K562 (cell line): Measurements from ENCODE around the gene EIF1. TPM values are rescaled to one million over a fixed set of nuclear protein-coding genes. Genes with fewer than 3 reads are reported as not detected.

Experiments used
- CEBPB ChIP-seq: fragments of 450-650 bp; IDR thresholded peaks from 2 replicates; pipeline ENCODE4 v1.6.1; 2016; ENCODE audit warnings: missing genetic modification characterization, missing compliant biosample characterization
- EWSR1 ChIP-seq: fragments of 450-650 bp; IDR thresholded peaks from 2 replicates; pipeline ENCODE4 v1.6.1; 2018; ENCODE audit warnings: borderline replicate concordance, mild to moderate bottlenecking, low read depth, moderate library complexity; ENCODE audit not compliant: partially characterized antibody
- FOS ChIP-seq: IDR thresholded peaks from 3 replicates; pipeline ENCODE4 v1.6.1; 2011; ENCODE audit not compliant: insufficient read length; ENCODE audit errors: extremely low read depth
- HNRNPK ChIP-seq: fragments of 200-400 bp; formaldehyde crosslinking; IDR thresholded peaks from one replicate; pipeline ENCODE4 v1.6.1; 2018; ENCODE audit warnings: mild to moderate bottlenecking, low read depth, low read length; ENCODE audit not compliant: poor library complexity, severe bottlenecking
- KLF6 ChIP-seq: fragments of 250-450 bp; sonication (Bioruptor Pico); IDR thresholded peaks from 2 replicates; pipeline ENCODE4 v1.4.0; 2020; ENCODE audit warnings: mild to moderate bottlenecking, moderate library complexity, borderline replicate concordance
- MCM5 ChIP-seq: fragments of 450-650 bp; IDR thresholded peaks from 2 replicates; pipeline ENCODE4 v1.6.1; 2016; ENCODE audit warnings: low read depth
- RAD21 ChIP-seq, 2 experiments: fragments of 250-450 bp in 1 of 2; fragments of 450-650 bp in 1 of 2; sonication (Bioruptor Pico) in 1 of 2; formaldehyde crosslinking in 1 of 2; IDR thresholded peaks in 1 of 2; conservative IDR thresholded peaks in 1 of 2; 2 replicates each; pipeline versions ENCODE4 v1.4.0 to v1.8.0; 2020 to 2022; ENCODE audit warnings: mild to moderate bottlenecking in 2 of 2, moderate library complexity in 1 of 2
- RAD51 ChIP-seq: fragments of 450-650 bp; IDR thresholded peaks from 2 replicates; pipeline ENCODE4 v1.7.1; 2016; ENCODE audit warnings: low read depth, mild to moderate bottlenecking, borderline replicate concordance
- RB1 ChIP-seq: fragments of 450-650 bp; IDR thresholded peaks from 2 replicates; pipeline ENCODE4 v1.6.1; 2017; ENCODE audit warnings: low read depth, mild to moderate bottlenecking
- RBM22 ChIP-seq: fragments of 200-400 bp; formaldehyde crosslinking; IDR thresholded peaks from 2 replicates; pipeline ENCODE4 v1.6.1; 2018; ENCODE audit warnings: low read length, low read depth; ENCODE audit not compliant: poor library complexity, severe bottlenecking
- ZNF165 ChIP-seq: fragments of 250-450 bp; sonication (Bioruptor Pico); IDR thresholded peaks from 2 replicates; pipeline ENCODE4 v1.4.0; 2020; ENCODE audit warnings: borderline replicate concordance
- ZNF75A ChIP-seq: fragments of 450-650 bp; formaldehyde crosslinking; IDR thresholded peaks from 2 replicates; pipeline ENCODE4 v1.4.0; 2020; ENCODE audit warnings: mild to moderate bottlenecking
- polyA plus RNA-seq, 8 experiments: library from polyadenylated mRNA; depleted of rRNA in 4 of 8; stranded (reverse) in 5 of 8; unstranded in 3 of 8; fragments of >200 nt; fragmentation: Nextera tagmentation in 2 of 8; fragmentation: Illumina TruSeq in 1 of 8; extraction: Ambion mirVana in 2 of 8; extraction: Trizol in 1 of 8; gene quantifications; 2 replicates each; pipeline versions ENCODE4 v1.2.1 to v1.2.3, GENCODE V29; 2011 to 2014; ENCODE audit warnings: inconsistent platforms in 1 of 8, missing spikeins in 1 of 8
- total RNA-seq, 7 experiments: library from RNA; depleted of rRNA in 6 of 7; stranded (reverse); fragments of >200 nt in 6 of 7; fragmentation: Illumina TruSeq in 2 of 7; extraction: Trizol in 2 of 7; gene quantifications; 2 replicates each; pipeline versions ENCODE4 v1.2.1 to v1.2.3, GENCODE V29; 2011 to 2021; ENCODE audit warnings: low replicate concordance in 1 of 7
- TF ChIP-seq, protein P1 (sequence below): sonication (generic); formaldehyde crosslinking; IDR thresholded peaks from 2 replicates; pipeline ENCODE4 v1.8.1; 2023; ENCODE audit warnings: mild to moderate bottlenecking, missing genetic modification reagents
- TF ChIP-seq, protein P2 (sequence below): sonication (generic); formaldehyde crosslinking; IDR thresholded peaks from 2 replicates; pipeline ENCODE4 v1.5.0; 2020; ENCODE audit warnings: missing genetic modification reagents
- TF ChIP-seq, protein P3 (sequence below), 2 experiments: fragments of 200-800 bp in 1 of 2; sonication (Bioruptor generic) in 1 of 2; sonication (generic) in 1 of 2; formaldehyde crosslinking in 1 of 2; IDR thresholded peaks in 1 of 2; conservative IDR thresholded peaks in 1 of 2; 2 replicates each; pipeline versions ENCODE4 v1.5.0 to v1.6.1; 2016 to 2020; ENCODE audit warnings: missing compliant biosample characterization in 1 of 2, missing genetic modification characterization in 1 of 2, missing genetic modification reagents in 1 of 2
- TF ChIP-seq, protein P4 (sequence below): sonication (generic); formaldehyde crosslinking; IDR thresholded peaks from 2 replicates; pipeline ENCODE4 v1.8.0; 2022; ENCODE audit warnings: mild to moderate bottlenecking, missing genetic modification reagents, borderline replicate concordance
- TF ChIP-seq, protein P5 (sequence below): IDR thresholded peaks from 2 replicates; pipeline ENCODE4 v1.6.1; 2012; ENCODE audit warnings: low read depth, low read length, improper control_type of control experiment, borderline replicate concordance

EIF1 gene
- total and polyA plus RNA-seq, 9 of the 15 experiments (the other 6 are each of a cell fraction or from before 2014, with no cell fraction given) = 67.0 to 1,204 (median 320) TPM

DNA sequence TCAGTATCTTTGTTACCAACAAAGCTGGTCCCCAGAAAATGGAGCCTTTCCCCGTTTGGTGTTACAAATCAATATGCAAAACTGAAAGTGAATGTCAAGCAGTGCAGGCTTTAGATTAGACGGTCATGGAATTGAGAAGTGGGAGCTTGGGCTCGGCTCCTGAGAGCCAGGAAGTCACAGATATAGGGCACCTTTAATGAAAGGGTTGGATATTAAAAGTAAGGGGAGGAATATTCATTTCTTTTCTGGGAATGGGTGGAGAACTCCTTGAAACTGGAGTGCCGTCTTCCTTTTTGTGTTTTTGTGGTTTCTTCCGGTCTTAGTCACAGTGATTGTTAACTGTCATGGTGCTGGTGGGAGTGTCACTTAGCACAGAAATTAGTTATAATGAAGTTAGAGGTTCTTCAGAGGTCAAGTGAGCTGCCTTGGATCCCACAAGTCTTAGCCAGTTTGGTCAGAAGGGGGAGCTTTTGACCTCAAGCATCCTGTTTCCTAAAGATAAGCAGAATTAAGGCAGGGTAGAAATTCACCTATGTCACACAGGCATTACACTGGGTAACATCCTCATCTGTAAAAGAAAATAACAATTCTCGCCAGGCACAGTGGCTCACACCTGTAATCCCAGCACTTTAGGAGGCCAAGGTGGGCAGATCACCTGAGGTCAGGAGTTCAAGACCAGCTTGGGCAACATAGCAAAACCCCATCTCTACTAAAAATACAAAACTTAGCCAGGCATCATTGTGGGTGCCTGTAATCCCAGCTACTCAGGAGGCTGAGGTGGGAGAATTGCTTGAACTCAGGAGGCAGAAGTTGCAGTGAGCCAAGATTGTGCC is 9.6 kb upstream of the EIF1 start (continued):
- TF ChIP-seq, protein P1, sequence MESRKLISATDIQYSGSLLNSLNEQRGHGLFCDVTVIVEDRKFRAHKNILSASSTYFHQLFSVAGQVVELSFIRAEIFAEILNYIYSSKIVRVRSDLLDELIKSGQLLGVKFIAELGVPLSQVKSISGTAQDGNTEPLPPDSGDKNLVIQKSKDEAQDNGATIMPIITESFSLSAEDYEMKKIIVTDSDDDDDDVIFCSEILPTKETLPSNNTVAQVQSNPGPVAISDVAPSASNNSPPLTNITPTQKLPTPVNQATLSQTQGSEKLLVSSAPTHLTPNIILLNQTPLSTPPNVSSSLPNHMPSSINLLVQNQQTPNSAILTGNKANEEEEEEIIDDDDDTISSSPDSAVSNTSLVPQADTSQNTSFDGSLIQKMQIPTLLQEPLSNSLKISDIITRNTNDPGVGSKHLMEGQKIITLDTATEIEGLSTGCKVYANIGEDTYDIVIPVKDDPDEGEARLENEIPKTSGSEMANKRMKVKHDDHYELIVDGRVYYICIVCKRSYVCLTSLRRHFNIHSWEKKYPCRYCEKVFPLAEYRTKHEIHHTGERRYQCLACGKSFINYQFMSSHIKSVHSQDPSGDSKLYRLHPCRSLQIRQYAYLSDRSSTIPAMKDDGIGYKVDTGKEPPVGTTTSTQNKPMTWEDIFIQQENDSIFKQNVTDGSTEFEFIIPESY = no peak
- TF ChIP-seq FOS = no peak
- TF ChIP-seq HNRNPK = no peak
- TF ChIP-seq, protein P2, sequence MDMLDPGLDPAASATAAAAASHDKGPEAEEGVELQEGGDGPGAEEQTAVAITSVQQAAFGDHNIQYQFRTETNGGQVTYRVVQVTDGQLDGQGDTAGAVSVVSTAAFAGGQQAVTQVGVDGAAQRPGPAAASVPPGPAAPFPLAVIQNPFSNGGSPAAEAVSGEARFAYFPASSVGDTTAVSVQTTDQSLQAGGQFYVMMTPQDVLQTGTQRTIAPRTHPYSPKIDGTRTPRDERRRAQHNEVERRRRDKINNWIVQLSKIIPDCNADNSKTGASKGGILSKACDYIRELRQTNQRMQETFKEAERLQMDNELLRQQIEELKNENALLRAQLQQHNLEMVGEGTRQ (CRISPR knock-in tag) = no peak
- no peak for TF ChIP-seq ZNF165 (CRISPR knock-in tag)
- TF ChIP-seq RAD21 (CRISPR knock-in tag; conservative IDR thresholded peaks at IDR 0.05 in 1 of 2, IDR thresholded peaks at IDR 0.05 in 1 of 2) = peak; percentile 45 to 67; a peak in 3 of 4 replicates
- TF ChIP-seq, protein P3, sequence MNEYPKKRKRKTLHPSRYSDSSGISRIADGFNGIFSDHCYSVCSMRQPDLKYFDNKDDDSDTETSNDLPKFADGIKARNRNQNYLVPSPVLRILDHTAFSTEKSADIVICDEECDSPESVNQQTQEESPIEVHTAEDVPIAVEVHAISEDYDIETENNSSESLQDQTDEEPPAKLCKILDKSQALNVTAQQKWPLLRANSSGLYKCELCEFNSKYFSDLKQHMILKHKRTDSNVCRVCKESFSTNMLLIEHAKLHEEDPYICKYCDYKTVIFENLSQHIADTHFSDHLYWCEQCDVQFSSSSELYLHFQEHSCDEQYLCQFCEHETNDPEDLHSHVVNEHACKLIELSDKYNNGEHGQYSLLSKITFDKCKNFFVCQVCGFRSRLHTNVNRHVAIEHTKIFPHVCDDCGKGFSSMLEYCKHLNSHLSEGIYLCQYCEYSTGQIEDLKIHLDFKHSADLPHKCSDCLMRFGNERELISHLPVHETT (CRISPR knock-in tag; conservative IDR thresholded peaks at IDR 0.05 in 1 of 2, IDR thresholded peaks at IDR 0.05 in 1 of 2) = no peak
- TF ChIP-seq MCM5 = no peak
- TF ChIP-seq KLF6 (CRISPR knock-in tag) = no peak
- TF ChIP-seq, protein P4, sequence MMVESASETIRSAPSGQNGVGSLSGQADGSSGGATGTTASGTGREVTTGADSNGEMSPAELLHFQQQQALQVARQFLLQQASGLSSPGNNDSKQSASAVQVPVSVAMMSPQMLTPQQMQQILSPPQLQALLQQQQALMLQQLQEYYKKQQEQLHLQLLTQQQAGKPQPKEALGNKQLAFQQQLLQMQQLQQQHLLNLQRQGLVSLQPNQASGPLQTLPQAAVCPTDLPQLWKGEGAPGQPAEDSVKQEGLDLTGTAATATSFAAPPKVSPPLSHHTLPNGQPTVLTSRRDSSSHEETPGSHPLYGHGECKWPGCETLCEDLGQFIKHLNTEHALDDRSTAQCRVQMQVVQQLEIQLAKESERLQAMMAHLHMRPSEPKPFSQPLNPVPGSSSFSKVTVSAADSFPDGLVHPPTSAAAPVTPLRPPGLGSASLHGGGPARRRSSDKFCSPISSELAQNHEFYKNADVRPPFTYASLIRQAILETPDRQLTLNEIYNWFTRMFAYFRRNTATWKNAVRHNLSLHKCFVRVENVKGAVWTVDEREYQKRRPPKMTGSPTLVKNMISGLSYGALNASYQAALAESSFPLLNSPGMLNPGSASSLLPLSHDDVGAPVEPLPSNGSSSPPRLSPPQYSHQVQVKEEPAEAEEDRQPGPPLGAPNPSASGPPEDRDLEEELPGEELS (CRISPR knock-in tag) = no peak
- no peak for TF ChIP-seq EWSR1
- TF ChIP-seq, protein P5, sequence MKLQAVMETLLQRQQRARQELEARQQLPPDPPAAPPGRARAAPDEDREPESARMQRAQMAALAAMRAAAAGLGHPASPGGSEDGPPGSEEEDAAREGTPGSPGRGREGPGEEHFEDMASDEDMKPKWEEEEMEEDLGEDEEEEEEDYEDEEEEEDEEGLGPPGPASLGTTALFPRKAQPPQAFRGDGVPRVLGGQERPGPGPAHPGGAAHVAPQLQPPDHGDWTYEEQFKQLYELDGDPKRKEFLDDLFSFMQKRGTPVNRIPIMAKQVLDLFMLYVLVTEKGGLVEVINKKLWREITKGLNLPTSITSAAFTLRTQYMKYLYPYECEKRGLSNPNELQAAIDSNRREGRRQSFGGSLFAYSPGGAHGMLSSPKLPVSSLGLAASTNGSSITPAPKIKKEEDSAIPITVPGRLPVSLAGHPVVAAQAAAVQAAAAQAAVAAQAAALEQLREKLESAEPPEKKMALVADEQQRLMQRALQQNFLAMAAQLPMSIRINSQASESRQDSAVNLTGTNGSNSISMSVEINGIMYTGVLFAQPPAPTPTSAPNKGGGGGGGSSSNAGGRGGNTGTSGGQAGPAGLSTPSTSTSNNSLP = peak; percentile 90; the same call in 1 of the 2 replicates
- TF ChIP-seq RAD51 = no peak
- TF ChIP-seq RBM22 = no peak
- TF ChIP-seq RB1 = 0 out of 2 replicates have a peak, but pooled peaks have one; percentile 5
- no peak for TF ChIP-seq CEBPB
- TF ChIP-seq ZNF75A = no peak
